Activated CD8-positive, alpha-beta T cell treated with anti-CD3 and anti-CD28 coated beads, Interleukin-2, amount 10 ng/mL, durations not matched to agents 7 days and 5 days (primary cell): ENCODE results near the gene TCP10L. TPM values are rescaled to one million over a fixed set of nuclear protein-coding genes. Genes with fewer than 3 reads are reported as not detected.
"Not testable (repeated sequence)": the region's sequence is repeated elsewhere in the genome, so short reads cannot be mapped to it uniquely, and the experiment has no call there.

Experiments used
- ATAC-seq: fragments of 150-1000 bp; cut with Tn5 transposase; one replicate; pipeline ENCODE4 v1.10.0; 2021; ENCODE audit warnings: moderate library complexity
- CTCF ChIA-PET: fragments of 350-600 bp; sonication (Branson Sonifier 250); formaldehyde crosslinking; loops from one replicate; lab custom pipeline; 2021; ENCODE audit warnings: antibody characterized with exemption; lab: Charles Lee
- POLR2A ChIA-PET: fragments of 350-600 bp; sonication (Branson Sonifier 250); formaldehyde crosslinking; loops from one replicate; lab custom pipeline; 2021; ENCODE audit warnings: antibody characterized with exemption; lab: Charles Lee
- DNase-seq: peaks from one replicate; pipeline ENCODE4 v3.0.0-alpha.2; 2020
- H3K27ac Mint-ChIP-seq: one replicate; pipeline ENCODE4 v1.8.0; 2021; ENCODE audit warnings: mild to moderate bottlenecking, mixed read lengths
- H3K27me3 Mint-ChIP-seq: one replicate; pipeline ENCODE4 v1.8.0; 2021; ENCODE audit warnings: low read depth, mixed read lengths
- H3K36me3 Mint-ChIP-seq: one replicate; pipeline ENCODE4 v1.8.0; 2021; ENCODE audit warnings: low read depth, mixed read lengths
- H3K4me1 Mint-ChIP-seq: one replicate; pipeline ENCODE4 v1.8.0; 2021; ENCODE audit warnings: low read depth, mixed read lengths
- H3K4me3 Mint-ChIP-seq: one replicate; pipeline ENCODE4 v1.8.0; 2021; ENCODE audit warnings: mild to moderate bottlenecking, mixed read lengths
- H3K9me3 Mint-ChIP-seq: one replicate; pipeline ENCODE4 v1.8.0; 2022; ENCODE audit warnings: mixed read lengths; ENCODE audit not compliant: insufficient read depth
- total RNA-seq, 2 experiments: library from RNA; stranded (reverse); gene quantifications; one replicate each; pipeline ENCODE4 v1.2.3, GENCODE V29; 2021

TCP10L gene
- total RNA-seq, 2 experiments from 2014 or later: 0.42 to 0.68 TPM

- DNase-seq: no peak
- no peak for ATAC-seq
- Mint-ChIP-seq H3K4me1 (peaks cover 15% of the 10 kb centered on the region), H3K9me3 (no peaks in the 10 kb centered on the region), H3K27me3 (no peaks in the 10 kb centered on the region), H3K27ac (no peak overlapping the region), H3K4me3 (no peak overlapping the region), H3K36me3 (no peaks in the 10 kb centered on the region)
- ChIA-PET CTCF (no interaction called here), POLR2A (no interaction called here)
These were observed 51.7 kb downstream of the TCP10L start for GRCh38 chr21:32533611-32534010.

DNA sequence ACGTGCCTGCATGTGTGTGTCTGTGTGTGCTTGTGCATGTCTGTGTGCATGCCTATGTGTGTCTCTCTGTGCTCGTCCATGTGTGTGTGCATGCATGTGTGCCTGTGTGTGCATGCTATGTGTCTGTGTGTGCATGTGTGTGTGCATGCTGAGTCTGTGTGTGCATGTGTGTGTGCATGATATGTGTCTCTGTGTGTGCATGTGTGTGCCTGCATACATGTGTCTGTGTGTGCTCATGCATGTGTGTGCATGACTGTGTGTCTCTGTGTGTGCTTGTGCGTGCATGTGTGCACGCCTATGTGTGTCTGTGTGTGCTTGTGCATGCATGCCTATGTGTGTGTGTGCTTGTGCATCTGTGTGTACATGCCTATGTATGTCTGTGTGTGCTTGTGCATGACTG, 52.3 kb downstream of the TCP10L start:
- Mint-ChIP-seq H3K9me3 (no peaks in the 10 kb centered on the region), H3K4me3 (no peak overlapping the region), H3K36me3 (no peaks in the 10 kb centered on the region), H3K4me1 (peaks cover 12% of the 10 kb centered on the region), H3K27me3 (no peaks in the 10 kb centered on the region), H3K27ac (no peak overlapping the region)
- ChIA-PET POLR2A (no interaction called here), CTCF (no interaction called here)
- no peak for DNase-seq
- ATAC-seq: no peak

DNA sequence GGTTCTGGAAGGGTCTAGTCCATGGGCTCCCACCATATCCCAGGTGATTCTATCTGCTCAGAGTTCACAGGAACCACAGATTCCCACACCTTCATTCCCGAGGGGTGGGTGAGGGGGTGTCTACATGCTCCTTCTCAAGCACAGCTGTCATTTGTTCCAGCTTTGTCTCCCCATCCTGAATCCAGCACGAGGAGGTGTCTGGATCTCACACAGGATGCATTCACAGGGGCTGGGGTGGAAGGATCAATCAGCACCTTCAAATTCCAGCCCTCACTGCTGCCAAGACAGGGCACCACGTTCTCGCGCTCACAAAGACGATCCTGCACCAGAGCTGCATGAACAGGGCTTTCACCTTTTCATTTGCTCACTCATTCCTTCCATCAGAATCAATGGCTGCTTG, 52.7 kb downstream of the TCP10L start:
- DNase-seq (no peak), ATAC-seq (no peak)
- peaks cover 12% of the 10 kb centered on the region for H3K4me1 Mint-ChIP-seq
- H3K36me3 Mint-ChIP-seq: no peaks in the 10 kb centered on the region
- ChIA-PET CTCF (no interaction called here), POLR2A (no interaction called here)
- no peak overlapping the region for H3K4me3 Mint-ChIP-seq
- no peak overlapping the region for H3K27ac Mint-ChIP-seq
- H3K27me3 Mint-ChIP-seq: no peaks in the 10 kb centered on the region
- H3K9me3 Mint-ChIP-seq: no peaks in the 10 kb centered on the region

- ATAC-seq, H3K9me3 Mint-ChIP-seq, POLR2A ChIA-PET, H3K36me3 Mint-ChIP-seq, H3K4me3 Mint-ChIP-seq, DNase-seq, H3K27me3 Mint-ChIP-seq, H3K4me1 Mint-ChIP-seq, H3K27ac Mint-ChIP-seq: not testable (repeated sequence)
- CTCF ChIA-PET: interaction anchor here (1.0 kb wide), 1 partner anchor 26 kb away, joined by 3 read pairs; no protein-coding TSS in a partner anchor
These were observed 53.8 kb downstream of the TCP10L start for GRCh38 chr21:32531561-32531960.

- CTCF ChIA-PET: interaction anchor here (1.0 kb wide), 1 partner anchor 27 kb away, joined by 3 read pairs; no protein-coding TSS in a partner anchor
- POLR2A ChIA-PET, H3K9me3 Mint-ChIP-seq, H3K4me3 Mint-ChIP-seq, ATAC-seq, DNase-seq, H3K36me3 Mint-ChIP-seq, H3K4me1 Mint-ChIP-seq, H3K27ac Mint-ChIP-seq, H3K27me3 Mint-ChIP-seq: not testable (repeated sequence)
These were observed 54.5 kb downstream of the TCP10L start for GRCh38 chr21:32530809-32531208.

DNA sequence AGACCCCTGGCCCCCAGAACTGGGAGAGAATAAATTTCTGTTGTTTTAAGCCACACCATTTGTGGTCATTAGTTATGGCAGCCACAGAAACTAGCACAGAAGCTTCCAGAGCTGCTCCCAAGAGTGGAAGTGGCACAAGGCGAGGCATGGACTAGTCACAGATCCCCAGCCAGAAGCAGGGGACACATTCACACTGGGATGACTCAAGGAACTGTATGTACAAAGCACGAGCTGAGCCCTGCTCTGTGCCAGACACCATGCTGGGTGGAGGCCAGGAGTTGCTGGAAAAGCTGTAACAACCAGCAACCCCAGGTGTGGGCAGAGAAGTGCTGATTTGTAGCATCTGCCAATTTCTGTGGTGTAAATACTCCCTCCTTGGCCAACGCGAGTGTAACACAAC, 55.6 kb downstream of the TCP10L start:
- H3K27me3 Mint-ChIP-seq: no peaks in the 10 kb centered on the region

GRCh38 chr21:32525282-32525681, 60.0 kb downstream of the TCP10L start:
- H3K9me3 Mint-ChIP-seq: no peaks in the 10 kb centered on the region
- no peaks in the 10 kb centered on the region for H3K27me3 Mint-ChIP-seq
- H3K4me1 Mint-ChIP-seq: peaks cover 2% of the 10 kb centered on the region
- H3K27ac Mint-ChIP-seq: no peak overlapping the region
- POLR2A ChIA-PET: interaction anchor here (1.5 kb wide), 1 partner anchor 13 kb away, joined by 3 read pairs; no protein-coding TSS in a partner anchor
- CTCF ChIA-PET: no interaction called here
- H3K4me3 Mint-ChIP-seq: no peak overlapping the region
- DNase-seq (no peak), ATAC-seq (no peak)
- H3K36me3 Mint-ChIP-seq: no peaks in the 10 kb centered on the region

More for the DNA sequence above, 55.6 kb downstream of the TCP10L start:
- Mint-ChIP-seq H3K9me3 (no peaks in the 10 kb centered on the region), H3K4me1 (peaks cover 2% of the 10 kb centered on the region), H3K4me3 (no peak overlapping the region), H3K36me3 (no peaks in the 10 kb centered on the region), H3K27ac (no peak overlapping the region)
- ATAC-seq (no peak), DNase-seq (no peak)
- POLR2A ChIA-PET: no interaction called here
- CTCF ChIA-PET: no interaction called here

DNA sequence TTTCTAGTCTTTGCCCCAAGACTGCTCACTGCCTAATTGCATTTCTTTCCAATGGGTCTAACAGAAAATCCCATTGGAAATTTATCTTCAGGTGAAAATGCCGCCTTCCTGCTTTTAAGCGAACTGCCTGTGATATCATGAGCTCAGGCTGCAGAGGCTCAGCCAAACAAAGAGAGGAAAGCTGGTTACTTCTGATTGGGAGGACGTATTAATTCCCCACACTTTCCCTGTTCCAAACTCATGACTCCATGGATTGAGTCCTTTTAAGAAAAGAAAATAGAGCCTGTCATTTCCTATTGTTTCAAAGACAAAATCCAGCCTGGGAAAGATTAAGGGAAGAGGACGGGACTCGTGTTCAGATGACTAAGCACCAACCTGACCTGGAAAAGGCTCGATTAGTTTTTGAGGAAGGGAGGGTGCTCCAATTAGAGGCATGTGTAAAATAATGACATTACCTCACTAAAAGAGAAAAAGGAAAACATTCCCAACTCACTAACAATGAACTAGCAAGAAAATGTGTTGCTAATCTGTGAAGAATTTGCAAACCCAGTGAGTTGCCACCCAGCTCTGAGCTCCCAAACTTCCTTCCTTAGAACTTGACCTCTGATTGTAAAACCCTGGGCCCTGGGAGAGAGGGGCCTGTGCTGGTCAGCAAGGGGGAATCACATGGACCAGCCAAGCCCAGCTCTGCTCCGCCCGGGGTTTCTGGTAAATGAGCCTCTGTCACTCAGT, 61.2 kb downstream of the TCP10L start:
- H3K4me3 Mint-ChIP-seq: no peak overlapping the region
- ATAC-seq (no peak), DNase-seq (no peak)
- CTCF ChIA-PET: no interaction called here
- H3K27ac Mint-ChIP-seq: no peak overlapping the region
- no peaks in the 10 kb centered on the region for H3K9me3 Mint-ChIP-seq
- H3K27me3 Mint-ChIP-seq: no peaks in the 10 kb centered on the region
- H3K36me3 Mint-ChIP-seq: no peaks in the 10 kb centered on the region
- H3K4me1 Mint-ChIP-seq: peaks cover 2% of the 10 kb centered on the region
- POLR2A ChIA-PET: no interaction called here

Other genes with a start within 250 kb of the TCP10L start
- 10 to 100 TPM; 17.4 to 19.4 TPM for gene URB1, start 192.5 kb downstream of the TCP10L start, total RNA-seq
- 1 to 10 TPM; 3.0 to 3.5 TPM for gene EVA1C, start 172.8 kb downstream of the TCP10L start, total RNA-seq
- 10 to 100 TPM; 36.7 to 38.2 TPM for gene CFAP298, start 26.9 kb upstream of the TCP10L start, total RNA-seq
- gene SYNJ1, start 142.5 kb upstream of the TCP10L start, total RNA-seq: 10 to 100 TPM; 16.0 to 21.8 TPM
- gene PAXBP1, start 186.2 kb upstream of the TCP10L start, total RNA-seq: 10 to 100 TPM; 48.4 to 52.7 TPM